Endothelial cell of umbilical vein (primary cell): ENCODE measurements around the gene OR9A4. TPM values are rescaled to one million over a fixed set of nuclear protein-coding genes. Genes with fewer than 3 reads are reported as not detected.

ENCODE experiments used
- BruUV-seq: library from RNA; stranded (reverse); fragments of 400-500 nt; replicated peaks from 2 replicates; lab custom pipeline; 2021; lab: Mats Ljungman, UMichigan
- CTCF ChIA-PET: fragments of 300-600, 350-600 bp; sonication (Branson Sonifier 250); formaldehyde crosslinking; loops from one replicate; lab custom pipeline; 2021; ENCODE audit warnings: antibody characterized with exemption, inconsistent platforms; lab: Charles Lee
- POLR2A ChIA-PET: fragments of 300-600, 350-600 bp; sonication (Branson Sonifier 250); formaldehyde crosslinking; loops from one replicate; lab custom pipeline; 2021; ENCODE audit warnings: antibody characterized with exemption, inconsistent platforms; lab: Charles Lee
- DNase-seq: peaks from one replicate; pipeline ENCODE4 v3.0.0-alpha.2; 2011; ENCODE audit warnings: low read depth, low spot score
- FAIRE-seq: peaks from 2 replicates; lab custom pipeline; 2011; peaks lifted over from hg19 to GRCh38; lab: Jason Lieb, UNC
- H2AFZ ChIP-seq: 2 replicates; pipeline ENCODE4 v1.6.0; 2012; ENCODE audit warnings: low read depth, low read length, control low read depth, inconsistent platforms
- H3K27ac ChIP-seq: 2 replicates; pipeline ENCODE4 v1.5.1; 2011; ENCODE audit warnings: low read depth, mild to moderate bottlenecking, control low read depth, low read length, moderate library complexity; ENCODE audit not compliant: insufficient read depth
- H3K27me3 ChIP-seq, 2 experiments: 2 replicates each; pipeline versions ENCODE4 v1.6.0 to v1.6.1; 2011; ENCODE audit warnings: low read length in 2 of 2, mixed read lengths in 1 of 2; ENCODE audit not compliant: control insufficient read depth in 2 of 2, insufficient read depth in 2 of 2
- H3K36me3 ChIP-seq, 2 experiments: 2 replicates in 1 of 2; 3 replicates in 1 of 2; pipeline ENCODE4 v1.5.1; 2011; ENCODE audit warnings: low read length in 2 of 2, mild to moderate bottlenecking in 1 of 2, moderate library complexity in 1 of 2; ENCODE audit not compliant: control insufficient read depth in 2 of 2, insufficient read depth in 2 of 2; ENCODE audit errors: extremely low read depth in 1 of 2
- H3K4me1 ChIP-seq: 3 replicates; pipeline ENCODE4 v1.5.1; 2011; ENCODE audit warnings: mild to moderate bottlenecking, low read length; ENCODE audit not compliant: control insufficient read depth, insufficient read depth; ENCODE audit errors: extremely low read depth
- H3K4me2 ChIP-seq: 2 replicates; pipeline ENCODE4 v1.6.1; 2011; ENCODE audit warnings: low read length, control low read depth, mixed read lengths; ENCODE audit not compliant: insufficient read depth
- H3K4me3 ChIP-seq, 3 experiments: fragments of 200-600 bp in 1 of 3; sonication (generic), shearing (Covaris generic) in 1 of 3; replicated peaks in 1 of 3; 2 replicates each; pipeline ENCODE4 v1.5.1; 2011 to 2016; ENCODE audit warnings: control low read depth in 3 of 3, low read length in 3 of 3, mild to moderate bottlenecking in 2 of 3, inconsistent platforms in 1 of 3, low read depth in 1 of 3, moderate library complexity in 1 of 3; ENCODE audit not compliant: insufficient read depth in 1 of 3
- H3K79me2 ChIP-seq: 2 replicates; pipeline ENCODE4 v1.6.0; 2012; ENCODE audit warnings: low read length, inconsistent platforms; ENCODE audit not compliant: control insufficient read depth, insufficient read depth
- H3K9ac ChIP-seq: replicated peaks from 2 replicates; pipeline ENCODE3; 2011; ENCODE audit warnings: low read length, control low read depth; ENCODE audit not compliant: insufficient read depth; ENCODE audit errors: extremely low read depth
- H3K9me1 ChIP-seq: replicated peaks from 3 replicates; pipeline ENCODE4 v1.6.0; 2011; ENCODE audit warnings: mild to moderate bottlenecking, low read length; ENCODE audit not compliant: control insufficient read depth, insufficient read depth; ENCODE audit errors: extremely low read depth
- H3K9me3 ChIP-seq: replicated peaks from 2 replicates; pipeline ENCODE4 v1.5.1; 2012; ENCODE audit warnings: low read length, inconsistent platforms; ENCODE audit not compliant: control insufficient read depth, insufficient read depth
- H4K20me1 ChIP-seq: replicated peaks from 2 replicates; pipeline ENCODE3; 2011; ENCODE audit warnings: mild to moderate bottlenecking, low read length; ENCODE audit not compliant: control insufficient read depth, insufficient read depth; ENCODE audit errors: extremely low read depth
- EZH2 ChIP-seq: IDR thresholded peaks from 2 replicates; pipeline ENCODE4 v1.6.1; 2012; ENCODE audit warnings: borderline replicate concordance, low read depth, mild to moderate bottlenecking, moderate library complexity, low read length, inconsistent platforms; ENCODE audit not compliant: severe bottlenecking
- FOS ChIP-seq: IDR thresholded peaks from 2 replicates; pipeline ENCODE4 v1.6.1; 2011; ENCODE audit warnings: mild to moderate bottlenecking, low read length, moderate library complexity, borderline replicate concordance; ENCODE audit not compliant: insufficient read depth
- GATA2 ChIP-seq: IDR thresholded peaks from 2 replicates; pipeline ENCODE4 v1.7.0; 2011; ENCODE audit warnings: low read depth, mild to moderate bottlenecking, moderate library complexity, mixed read lengths, low read length; ENCODE audit not compliant: insufficient read length, insufficient read depth
- JUN ChIP-seq: IDR thresholded peaks from 2 replicates; pipeline ENCODE4 v1.6.1; 2011; ENCODE audit warnings: borderline replicate concordance, low read depth; ENCODE audit not compliant: insufficient read length, insufficient read depth
- MYC ChIP-seq: IDR thresholded peaks from one replicate; pipeline ENCODE4 v1.6.1; 2011; ENCODE audit warnings: mild to moderate bottlenecking, low read depth, low read length
- POLR2A ChIP-seq: IDR thresholded peaks from 2 replicates; pipeline ENCODE4 v1.6.1; 2012; ENCODE audit warnings: low read depth, mild to moderate bottlenecking, control low read depth, low read length
- POLR2AphosphoS5 ChIP-seq: IDR thresholded peaks from 2 replicates; pipeline ENCODE4 v1.6.1; 2012; ENCODE audit warnings: low read depth, mild to moderate bottlenecking, control low read depth, low read length, moderate library complexity; ENCODE audit not compliant: insufficient read depth
- dilution Hi-C: fragments of 300-500 bp; cut with MboI; formaldehyde crosslinking; loops from one replicate; pipeline ENCODE4 v1.15.0; 2019; ENCODE audit warnings: low sequenced_read_pairs; ENCODE audit not compliant: extremely low pct_ligation_motif_present
- intact Hi-C: fragments of 100-400 bp; cut with micrococcal nuclease; formaldehyde crosslinking; loops from one replicate; pipeline ENCODE4 v1.10.0; 2022
- polyA plus RNA-seq, 4 experiments: library from polyadenylated mRNA; depleted of rRNA in 3 of 4; stranded (reverse) in 3 of 4; unstranded in 1 of 4; fragments of >200 nt; gene quantifications; 2 replicates each; pipeline versions ENCODE4 v1.2.1 to v1.2.3, GENCODE V29; 2011 to 2012; ENCODE audit warnings: missing spikeins in 1 of 4
- total RNA-seq: library from RNA; stranded (reverse); gene quantifications from 2 replicates; pipeline ENCODE4 v1.2.3, GENCODE V29; 2021
- TF ChIP-seq, protein P1 (sequence below), 2 donors: IDR thresholded peaks; 1 replicate in 1 of 2; 2 replicates in 1 of 2; pipeline ENCODE4 v1.5.1; 2011; ENCODE audit warnings: low read length in 2 of 2, mild to moderate bottlenecking in 2 of 2, moderate library complexity in 2 of 2, control low read depth in 1 of 2, inconsistent platforms in 1 of 2, low read depth in 1 of 2; ENCODE audit not compliant: insufficient read depth in 1 of 2; ENCODE audit errors: extremely low read depth in 1 of 2
- TF ChIP-seq, protein P2 (sequence below): IDR thresholded peaks from 2 replicates; pipeline ENCODE4 v1.6.1; 2011; ENCODE audit not compliant: insufficient read depth, insufficient read length

Gene OR9A4
- total and polyA plus RNA-seq, 2 donors (not counting 3 experiments of a cell fraction or from before 2014, with no cell fraction given), result not detected

DNA sequence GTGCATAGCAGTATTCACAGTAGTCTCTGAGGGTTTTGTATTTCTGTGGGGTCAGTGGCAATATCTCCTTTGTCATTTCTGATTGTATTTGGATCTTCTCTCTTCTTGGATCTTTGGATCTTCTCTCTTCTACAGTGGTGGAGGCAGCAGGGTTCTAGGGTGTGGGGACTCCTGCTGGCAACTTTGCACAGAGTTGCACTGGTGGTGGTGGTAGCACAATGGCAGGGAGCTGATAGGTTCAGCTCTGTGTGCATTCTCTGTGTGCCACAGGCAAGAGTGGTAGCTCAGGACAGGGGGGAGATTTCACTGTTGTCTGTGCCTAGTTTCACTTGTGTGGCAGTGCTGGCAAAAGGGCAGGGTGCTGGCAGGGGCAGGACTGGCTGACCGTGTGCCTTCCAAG is 39.8 kb upstream of the OR9A4 start:
- Histone ChIP-seq H4K20me1 (no peaks in the 10 kb centered on the region), H3K9me1 (no peaks in the 10 kb centered on the region), H3K36me3 (no peaks in the 10 kb centered on the region), H3K4me2 (no peak overlapping the region), H3K4me3 (no peak overlapping the region), H3K4me1 (no peaks in the 10 kb centered on the region), H3K9ac (no peak overlapping the region), H3K9me3 (no peaks in the 10 kb centered on the region), H3K27me3 (no peaks in the 10 kb centered on the region), H2AFZ (no peak overlapping the region), H3K27ac (no peak overlapping the region), H3K79me2 (no peaks in the 10 kb centered on the region)
- FAIRE-seq (no peak), DNase-seq (no peak)
- no TSS peak for BruUV-seq
- ChIA-PET POLR2A (no interaction called here), CTCF (no interaction called here)
- no peak for TF ChIP-seq EZH2
- no peak for TF ChIP-seq POLR2AphosphoS5
- TF ChIP-seq JUN, result no peak
- no peak for TF ChIP-seq POLR2A
- TF ChIP-seq FOS, result no peak
- no peak for TF ChIP-seq GATA2
- no peak for TF ChIP-seq MYC
- TF ChIP-seq, protein P1, sequence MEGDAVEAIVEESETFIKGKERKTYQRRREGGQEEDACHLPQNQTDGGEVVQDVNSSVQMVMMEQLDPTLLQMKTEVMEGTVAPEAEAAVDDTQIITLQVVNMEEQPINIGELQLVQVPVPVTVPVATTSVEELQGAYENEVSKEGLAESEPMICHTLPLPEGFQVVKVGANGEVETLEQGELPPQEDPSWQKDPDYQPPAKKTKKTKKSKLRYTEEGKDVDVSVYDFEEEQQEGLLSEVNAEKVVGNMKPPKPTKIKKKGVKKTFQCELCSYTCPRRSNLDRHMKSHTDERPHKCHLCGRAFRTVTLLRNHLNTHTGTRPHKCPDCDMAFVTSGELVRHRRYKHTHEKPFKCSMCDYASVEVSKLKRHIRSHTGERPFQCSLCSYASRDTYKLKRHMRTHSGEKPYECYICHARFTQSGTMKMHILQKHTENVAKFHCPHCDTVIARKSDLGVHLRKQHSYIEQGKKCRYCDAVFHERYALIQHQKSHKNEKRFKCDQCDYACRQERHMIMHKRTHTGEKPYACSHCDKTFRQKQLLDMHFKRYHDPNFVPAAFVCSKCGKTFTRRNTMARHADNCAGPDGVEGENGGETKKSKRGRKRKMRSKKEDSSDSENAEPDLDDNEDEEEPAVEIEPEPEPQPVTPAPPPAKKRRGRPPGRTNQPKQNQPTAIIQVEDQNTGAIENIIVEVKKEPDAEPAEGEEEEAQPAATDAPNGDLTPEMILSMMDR (IDR thresholded peaks at IDR 0.05; ENCODE audit: extremely low read depth in 1 of 2, insufficient read depth in 1 of 2, low read depth in 1 of 2, low read length in 2 of 2), result no peak
- TF ChIP-seq, protein P2, sequence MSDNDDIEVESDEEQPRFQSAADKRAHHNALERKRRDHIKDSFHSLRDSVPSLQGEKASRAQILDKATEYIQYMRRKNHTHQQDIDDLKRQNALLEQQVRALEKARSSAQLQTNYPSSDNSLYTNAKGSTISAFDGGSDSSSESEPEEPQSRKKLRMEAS, result no peak
- dilution Hi-C loops (no loop called here), intact Hi-C loops (no loop called here)
